ENCODE measurements around the gene RAB36. TPM values are rescaled to one million over a fixed set of nuclear protein-coding genes. Genes with fewer than 3 reads are reported as not detected.

Gene RAB36
- polyA plus RNA-seq, 1 donor (not counting 4 experiments of a cell fraction or from before 2014, with no cell fraction given), result 1.9 TPM

DNA sequence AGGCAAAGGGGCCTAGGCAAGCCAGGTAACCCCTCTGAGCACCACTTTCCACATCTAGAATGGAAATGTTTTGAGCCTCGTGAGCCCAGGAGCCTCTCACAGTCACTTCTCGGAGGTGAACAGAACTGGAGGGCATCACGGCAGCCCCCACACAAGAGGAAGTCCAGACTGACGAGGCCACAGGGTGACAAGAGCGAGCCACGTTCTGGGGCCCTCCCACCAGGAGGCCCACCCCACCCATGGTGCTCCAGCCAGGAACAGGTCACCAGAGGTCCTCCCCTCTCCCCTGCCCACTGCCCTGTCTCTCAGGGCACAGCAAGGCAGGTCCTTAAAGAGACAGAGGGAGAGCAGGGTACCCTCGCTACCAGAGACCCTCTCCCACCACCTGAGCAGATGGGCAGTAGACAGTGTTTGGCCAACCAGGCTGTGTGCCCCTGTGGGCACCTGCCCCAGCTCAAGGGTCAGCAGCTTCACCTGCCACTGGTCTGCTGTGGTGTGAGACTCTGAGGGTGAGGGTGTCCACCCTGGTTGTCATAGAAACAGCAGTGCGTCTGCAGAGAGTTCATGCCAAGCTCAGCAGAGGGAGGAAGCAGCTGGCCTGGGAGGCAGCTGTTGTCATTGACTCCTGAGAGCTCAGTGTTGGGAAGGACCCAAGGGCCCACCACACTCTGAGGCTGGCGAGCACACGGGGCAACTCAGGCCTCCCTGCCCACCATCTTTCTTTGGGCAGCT lies 34.9 kb upstream of the RAB36 start:
- H3K9me1 ChIP-seq (ENCODE audit: control insufficient read depth, extremely low read depth, insufficient read depth, low read length), result no peaks in the 10 kb centered on the region
- H3K36me3 ChIP-seq (ENCODE audit: control insufficient read depth in 2 of 2, extremely low read depth in 1 of 2, insufficient read depth in 2 of 2, low read length in 2 of 2), result no peaks in the 10 kb centered on the region
- peaks cover 3% of the 10 kb centered on the region for H3K27me3 ChIP-seq (ENCODE audit: control insufficient read depth, extremely low read depth, insufficient read depth, low read length)
- no peak overlapping the region for H3K27ac ChIP-seq (ENCODE audit: control insufficient read depth, insufficient read depth, low read length)
- H3K4me3 ChIP-seq (ENCODE audit: control insufficient read depth in 2 of 3, extremely low read depth in 1 of 3, insufficient read depth in 2 of 3, low read depth in 1 of 3, low read length in 3 of 3), result no peak overlapping the region
- no peak for DNase-seq (ENCODE audit: low read depth, low spot score)
- H3K9me3 ChIP-seq (ENCODE audit: control insufficient read depth, low read depth, low read length), result no peaks in the 10 kb centered on the region
- TF ChIP-seq, protein P1, sequence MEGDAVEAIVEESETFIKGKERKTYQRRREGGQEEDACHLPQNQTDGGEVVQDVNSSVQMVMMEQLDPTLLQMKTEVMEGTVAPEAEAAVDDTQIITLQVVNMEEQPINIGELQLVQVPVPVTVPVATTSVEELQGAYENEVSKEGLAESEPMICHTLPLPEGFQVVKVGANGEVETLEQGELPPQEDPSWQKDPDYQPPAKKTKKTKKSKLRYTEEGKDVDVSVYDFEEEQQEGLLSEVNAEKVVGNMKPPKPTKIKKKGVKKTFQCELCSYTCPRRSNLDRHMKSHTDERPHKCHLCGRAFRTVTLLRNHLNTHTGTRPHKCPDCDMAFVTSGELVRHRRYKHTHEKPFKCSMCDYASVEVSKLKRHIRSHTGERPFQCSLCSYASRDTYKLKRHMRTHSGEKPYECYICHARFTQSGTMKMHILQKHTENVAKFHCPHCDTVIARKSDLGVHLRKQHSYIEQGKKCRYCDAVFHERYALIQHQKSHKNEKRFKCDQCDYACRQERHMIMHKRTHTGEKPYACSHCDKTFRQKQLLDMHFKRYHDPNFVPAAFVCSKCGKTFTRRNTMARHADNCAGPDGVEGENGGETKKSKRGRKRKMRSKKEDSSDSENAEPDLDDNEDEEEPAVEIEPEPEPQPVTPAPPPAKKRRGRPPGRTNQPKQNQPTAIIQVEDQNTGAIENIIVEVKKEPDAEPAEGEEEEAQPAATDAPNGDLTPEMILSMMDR (optimal IDR thresholded peaks at IDR 0.05 in 1 of 3, IDR thresholded peaks at IDR 0.05 in 1 of 3, conservative IDR thresholded peaks at IDR 0.05 in 1 of 3; ENCODE audit: extremely low read depth in 1 of 3, insufficient read depth in 2 of 3, low read length in 3 of 3), result no peak
- TF ChIP-seq EZH2 (IDR thresholded peaks at IDR 0.05; ENCODE audit: low read length), result no peak
- dilution Hi-C loops (cut with MboI; ENCODE audit: extremely low pct_ligation_motif_present, low sequenced_read_pairs), result no loop called here
- no peaks in the 10 kb centered on the region for H3K4me1 ChIP-seq (ENCODE audit: control insufficient read depth, extremely low read depth, insufficient read depth, low read length)
- no peaks in the 10 kb centered on the region for H4K20me1 ChIP-seq (ENCODE audit: control insufficient read depth, extremely low read depth, insufficient read depth, low read length)
- no peak for FAIRE-seq
- H3K79me2 ChIP-seq (ENCODE audit: control insufficient read depth, insufficient read depth, low read length), result no peaks in the 10 kb centered on the region
- no peak overlapping the region for H3K9ac ChIP-seq (ENCODE audit: control insufficient read depth, extremely low read depth, insufficient read depth, low read length)
- no peak overlapping the region for H3K4me2 ChIP-seq (ENCODE audit: control insufficient read depth, extremely low read depth, insufficient read depth, low read depth, low read length)
- H2AFZ ChIP-seq (ENCODE audit: control insufficient read depth, low read length), result no peak overlapping the region

DNA sequence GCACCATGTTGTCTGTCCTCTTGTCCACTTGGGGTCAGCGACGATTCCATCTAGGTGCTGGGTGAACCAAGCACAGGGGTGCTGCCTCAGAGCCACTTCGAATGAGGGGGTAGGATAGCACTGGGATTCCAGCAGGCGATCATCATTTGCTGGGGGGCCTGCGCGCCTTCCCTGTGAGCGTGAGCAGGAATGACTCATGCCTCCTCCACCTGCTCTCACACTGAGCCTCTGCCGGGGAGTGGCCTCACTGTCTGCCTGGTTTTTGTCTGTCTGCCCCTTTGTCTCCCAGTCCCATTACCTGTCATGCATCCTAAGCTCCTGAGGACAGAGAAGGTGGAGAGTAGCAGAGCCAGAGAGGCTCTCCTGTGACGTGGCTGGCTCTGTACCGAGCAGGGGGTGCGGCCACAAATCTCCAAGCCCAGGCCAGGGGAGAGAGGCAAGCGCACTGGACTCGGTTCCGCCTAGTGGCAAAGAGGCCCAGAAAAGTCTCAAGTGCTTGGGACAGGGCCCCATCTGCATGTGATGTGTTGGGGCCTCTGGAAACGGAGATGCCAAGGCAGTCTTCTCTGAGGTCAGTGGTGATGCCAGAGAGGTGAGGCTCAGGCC lies 34.3 kb upstream of the RAB36 start:
- DNase-seq (ENCODE audit: low read depth, low spot score) (no peak), FAIRE-seq (no peak)
- H3K4me1 ChIP-seq (ENCODE audit: control insufficient read depth, extremely low read depth, insufficient read depth, low read length), result no peaks in the 10 kb centered on the region
- no peaks in the 10 kb centered on the region for H4K20me1 ChIP-seq (ENCODE audit: control insufficient read depth, extremely low read depth, insufficient read depth, low read length)
- H3K9me1 ChIP-seq (ENCODE audit: control insufficient read depth, extremely low read depth, insufficient read depth, low read length), result no peaks in the 10 kb centered on the region
- no peak overlapping the region for H2AFZ ChIP-seq (ENCODE audit: control insufficient read depth, low read length)
- H3K79me2 ChIP-seq (ENCODE audit: control insufficient read depth, insufficient read depth, low read length), result no peaks in the 10 kb centered on the region
- H3K27ac ChIP-seq (ENCODE audit: control insufficient read depth, insufficient read depth, low read length), result no peak overlapping the region
- no peak for TF ChIP-seq EZH2 (IDR thresholded peaks at IDR 0.05; ENCODE audit: low read length)
- TF ChIP-seq, protein P1 (optimal IDR thresholded peaks at IDR 0.05 in 1 of 3, IDR thresholded peaks at IDR 0.05 in 1 of 3, conservative IDR thresholded peaks at IDR 0.05 in 1 of 3; ENCODE audit: extremely low read depth in 1 of 3, insufficient read depth in 2 of 3, low read length in 3 of 3), result no peak
- no peak overlapping the region for H3K4me2 ChIP-seq (ENCODE audit: control insufficient read depth, extremely low read depth, insufficient read depth, low read depth, low read length)
- H3K36me3 ChIP-seq (ENCODE audit: control insufficient read depth in 2 of 2, extremely low read depth in 1 of 2, insufficient read depth in 2 of 2, low read length in 2 of 2), result no peaks in the 10 kb centered on the region
- no peak overlapping the region for H3K9ac ChIP-seq (ENCODE audit: control insufficient read depth, extremely low read depth, insufficient read depth, low read length)
- no peak overlapping the region for H3K4me3 ChIP-seq (ENCODE audit: control insufficient read depth in 2 of 3, extremely low read depth in 1 of 3, insufficient read depth in 2 of 3, low read depth in 1 of 3, low read length in 3 of 3)
- H3K9me3 ChIP-seq (ENCODE audit: control insufficient read depth, low read depth, low read length), result no peaks in the 10 kb centered on the region
- dilution Hi-C loops (cut with MboI; ENCODE audit: extremely low pct_ligation_motif_present, low sequenced_read_pairs), result no loop called here
- H3K27me3 ChIP-seq (ENCODE audit: control insufficient read depth, extremely low read depth, insufficient read depth, low read length), result peaks cover 3% of the 10 kb centered on the region

Measured in keratinocyte (primary cell).